ENCODE results near the gene CMKLR1. TPM values are rescaled to one million over a fixed set of nuclear protein-coding genes. Genes with fewer than 3 reads are reported as not detected.

CMKLR1 gene
- total and polyA plus RNA-seq, 9 donors = 1.4 to 28.3 (median 3.1) TPM

DNA sequence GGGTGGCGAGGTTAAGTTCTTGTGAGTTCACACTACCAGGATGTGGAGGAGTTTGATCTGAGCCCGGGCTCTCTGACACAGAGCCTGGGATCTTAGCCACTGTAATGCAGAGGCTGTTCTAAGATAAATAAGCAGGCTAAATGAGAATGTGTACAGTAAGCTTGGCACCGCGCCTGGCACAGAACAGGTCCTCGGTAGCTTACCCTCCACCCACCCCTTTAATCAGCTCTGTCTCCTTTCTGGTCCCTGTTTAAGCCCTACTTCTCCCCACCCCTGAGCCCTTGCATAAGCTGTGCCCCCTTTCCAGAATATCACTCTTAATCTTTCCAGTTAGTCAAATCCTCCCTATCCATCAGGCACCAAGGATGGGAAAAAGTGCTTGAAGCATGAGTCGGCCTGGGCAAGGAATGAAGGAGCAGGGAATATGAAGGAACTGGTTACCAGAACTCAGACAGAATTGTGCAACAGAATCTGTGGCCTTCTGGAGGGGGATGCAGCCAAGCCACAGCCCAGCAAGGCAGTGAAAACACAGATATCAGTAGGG, 32.8 kb upstream of the CMKLR1 start:
- intact Hi-C loops (cut with DNase I) = no loop called here
- H3K36me3 ChIP-seq = no peaks in the 10 kb centered on the region
- no peak overlapping the region for H3K27ac ChIP-seq
- no peaks in the 10 kb centered on the region for H3K9me3 ChIP-seq
- WGBS, 3 donors = 26 to 40% (median 35%) methylated on average over 6 of the region's 6 CpGs
- H3K4me1 ChIP-seq (ENCODE audit: insufficient read depth) = no peaks in the 10 kb centered on the region
- DNase-seq = peak in 1 of 5 donors; percentile 19
- TF ChIP-seq, protein P1, sequence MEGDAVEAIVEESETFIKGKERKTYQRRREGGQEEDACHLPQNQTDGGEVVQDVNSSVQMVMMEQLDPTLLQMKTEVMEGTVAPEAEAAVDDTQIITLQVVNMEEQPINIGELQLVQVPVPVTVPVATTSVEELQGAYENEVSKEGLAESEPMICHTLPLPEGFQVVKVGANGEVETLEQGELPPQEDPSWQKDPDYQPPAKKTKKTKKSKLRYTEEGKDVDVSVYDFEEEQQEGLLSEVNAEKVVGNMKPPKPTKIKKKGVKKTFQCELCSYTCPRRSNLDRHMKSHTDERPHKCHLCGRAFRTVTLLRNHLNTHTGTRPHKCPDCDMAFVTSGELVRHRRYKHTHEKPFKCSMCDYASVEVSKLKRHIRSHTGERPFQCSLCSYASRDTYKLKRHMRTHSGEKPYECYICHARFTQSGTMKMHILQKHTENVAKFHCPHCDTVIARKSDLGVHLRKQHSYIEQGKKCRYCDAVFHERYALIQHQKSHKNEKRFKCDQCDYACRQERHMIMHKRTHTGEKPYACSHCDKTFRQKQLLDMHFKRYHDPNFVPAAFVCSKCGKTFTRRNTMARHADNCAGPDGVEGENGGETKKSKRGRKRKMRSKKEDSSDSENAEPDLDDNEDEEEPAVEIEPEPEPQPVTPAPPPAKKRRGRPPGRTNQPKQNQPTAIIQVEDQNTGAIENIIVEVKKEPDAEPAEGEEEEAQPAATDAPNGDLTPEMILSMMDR (IDR thresholded peaks at IDR 0.05) = no peak
- TF ChIP-seq POLR2A (IDR thresholded peaks at IDR 0.05) (no peak), EP300 (IDR thresholded peaks at IDR 0.05) (no peak)
- H3K4me3 ChIP-seq = no peak overlapping the region
- H3K27me3 ChIP-seq = no peaks in the 10 kb centered on the region

DNA sequence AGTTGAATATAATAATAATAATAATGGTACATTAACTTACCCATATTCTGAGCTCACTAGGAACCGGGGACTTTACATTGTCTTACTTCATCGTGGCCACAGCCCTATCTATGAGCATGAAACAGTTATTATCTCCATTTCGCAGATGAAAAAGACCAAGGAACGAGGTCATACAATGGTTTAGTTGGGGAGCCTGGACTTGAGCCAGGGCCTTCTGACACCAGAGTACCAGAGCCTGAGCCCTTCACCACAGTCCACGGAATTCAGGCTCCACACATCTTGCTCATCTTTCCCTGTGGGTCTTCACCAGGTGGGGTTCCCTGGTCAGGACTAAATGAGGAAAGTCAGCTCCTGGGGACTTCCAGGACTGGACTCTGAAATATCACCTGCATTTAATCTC, 31.3 kb upstream of the CMKLR1 start:
- H3K4me3 ChIP-seq = no peak overlapping the region
- no peak for DNase-seq
- intact Hi-C loops (cut with DNase I) = no loop called here
- no peak overlapping the region for H3K27ac ChIP-seq
- no peaks in the 10 kb centered on the region for H3K4me1 ChIP-seq (ENCODE audit: insufficient read depth)
- WGBS, 3 donors = 70 to 77% (median 72%) methylated on average over 5 of the region's 5 CpGs
- no peaks in the 10 kb centered on the region for H3K9me3 ChIP-seq
- no peaks in the 10 kb centered on the region for H3K36me3 ChIP-seq
- H3K27me3 ChIP-seq = no peaks in the 10 kb centered on the region
- no peak for TF ChIP-seq POLR2A (IDR thresholded peaks at IDR 0.05)
- TF ChIP-seq EP300 (IDR thresholded peaks at IDR 0.05) = no peak
- TF ChIP-seq, protein P1 (IDR thresholded peaks at IDR 0.05) = no peak

DNA sequence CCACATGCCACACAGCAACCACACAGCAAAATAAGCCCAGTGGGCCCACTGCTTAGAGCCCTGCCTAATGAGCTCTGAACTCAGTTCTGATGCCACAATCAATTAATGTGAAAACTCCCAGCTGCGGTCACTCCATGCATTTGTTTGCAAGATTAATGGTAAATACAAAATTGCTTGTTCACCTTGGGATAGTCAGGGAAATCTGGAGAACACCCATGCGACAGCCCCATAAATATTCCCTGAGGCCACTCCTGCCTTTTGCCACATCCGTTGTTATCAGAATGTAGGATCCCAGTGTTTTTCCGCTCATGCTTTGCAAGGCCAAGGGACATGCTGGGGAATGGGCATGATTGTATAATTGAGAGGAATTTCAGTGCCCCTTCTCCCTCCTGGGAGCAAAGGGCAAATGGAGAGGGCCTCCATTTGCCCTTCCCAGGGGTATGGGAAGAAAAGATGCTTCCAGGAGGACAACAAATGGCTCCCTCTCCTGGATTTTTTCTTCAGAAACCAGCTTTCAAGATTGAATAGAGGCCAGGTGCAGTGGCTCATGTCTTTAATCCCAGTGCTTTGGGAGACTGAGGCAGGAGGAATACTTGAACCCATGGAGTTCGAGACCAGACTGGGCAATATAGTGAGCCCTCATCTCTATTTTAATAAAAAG, 30.8 kb upstream of the CMKLR1 start:
- no peak for DNase-seq
- H3K36me3 ChIP-seq = no peaks in the 10 kb centered on the region
- intact Hi-C loops (cut with DNase I) = no loop called here
- no peak overlapping the region for H3K27ac ChIP-seq
- WGBS, 3 donors = 55 to 78% (median 58%) methylated on average over 5 of the region's 5 CpGs
- no peak overlapping the region for H3K4me3 ChIP-seq
- TF ChIP-seq POLR2A (IDR thresholded peaks at IDR 0.05) (no peak), EP300 (IDR thresholded peaks at IDR 0.05) (no peak)
- TF ChIP-seq, protein P1 (IDR thresholded peaks at IDR 0.05) = no peak
- H3K27me3 ChIP-seq = no peaks in the 10 kb centered on the region
- no peaks in the 10 kb centered on the region for H3K9me3 ChIP-seq
- no peaks in the 10 kb centered on the region for H3K4me1 ChIP-seq (ENCODE audit: insufficient read depth)

DNA sequence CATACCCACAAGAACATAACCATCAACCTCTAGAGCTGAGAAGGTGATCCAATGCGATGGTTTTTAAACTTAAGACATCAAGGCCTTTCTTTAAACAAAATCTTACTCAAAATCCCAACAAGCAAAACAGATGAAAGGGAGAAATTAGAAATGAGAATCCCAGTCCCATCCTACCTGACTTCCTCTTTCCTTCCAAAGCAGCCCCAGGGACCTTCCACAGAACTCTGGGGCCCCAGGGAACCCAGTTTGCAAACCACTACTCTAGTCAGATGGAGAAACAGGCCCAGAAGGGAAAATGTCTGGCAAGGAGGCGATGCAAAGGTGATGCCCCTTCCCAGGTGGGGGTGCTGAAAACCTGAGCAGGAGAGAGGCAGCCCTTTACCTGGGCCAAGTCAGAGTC, 29.0 kb upstream of the CMKLR1 start:
- WGBS, 3 donors = 83 to 94% (median 87%) methylated on average over 2 of the region's 2 CpGs
- intact Hi-C loops (cut with DNase I) = no loop called here
- H3K4me1 ChIP-seq (ENCODE audit: insufficient read depth) = no peaks in the 10 kb centered on the region
- no peaks in the 10 kb centered on the region for H3K27me3 ChIP-seq
- DNase-seq = no peak
- TF ChIP-seq POLR2A (IDR thresholded peaks at IDR 0.05) = no peak
- TF ChIP-seq, protein P1 (IDR thresholded peaks at IDR 0.05) = no peak
- TF ChIP-seq EP300 (IDR thresholded peaks at IDR 0.05) = no peak
- no peaks in the 10 kb centered on the region for H3K9me3 ChIP-seq
- H3K4me3 ChIP-seq = no peak overlapping the region
- no peaks in the 10 kb centered on the region for H3K36me3 ChIP-seq
- H3K27ac ChIP-seq = no peak overlapping the region
